Epidermal melanocyte (primary cell): Measurements from ENCODE around the gene PAQR7.

ENCODE experiments used
- DNase-seq: peaks from one replicate; pipeline ENCODE4 v3.0.0; 2011; ENCODE audit warnings: low spot score; ENCODE audit not compliant: insufficient read length

Gene PAQR7

DNA sequence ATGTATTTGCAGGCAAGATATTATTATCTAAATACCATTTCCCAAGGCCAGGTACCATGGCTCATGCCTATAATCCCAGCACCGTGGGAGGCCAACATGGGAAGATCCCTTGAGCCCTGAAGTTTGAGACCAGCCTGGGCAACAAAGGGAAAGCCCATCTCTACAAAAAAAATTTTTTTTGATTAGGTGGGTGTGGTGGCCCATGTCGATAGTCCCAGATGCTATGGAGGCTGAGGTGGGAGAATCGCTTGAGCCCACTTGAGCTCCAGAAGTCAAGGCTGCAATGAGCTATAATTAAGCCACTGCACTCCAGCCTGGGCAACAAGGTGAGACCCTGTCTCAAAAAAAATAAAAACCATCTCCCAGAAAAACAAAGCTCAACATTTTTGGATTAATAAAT is 28.5 kb upstream of the PAQR7 start:
- no peak for DNase-seq

DNA sequence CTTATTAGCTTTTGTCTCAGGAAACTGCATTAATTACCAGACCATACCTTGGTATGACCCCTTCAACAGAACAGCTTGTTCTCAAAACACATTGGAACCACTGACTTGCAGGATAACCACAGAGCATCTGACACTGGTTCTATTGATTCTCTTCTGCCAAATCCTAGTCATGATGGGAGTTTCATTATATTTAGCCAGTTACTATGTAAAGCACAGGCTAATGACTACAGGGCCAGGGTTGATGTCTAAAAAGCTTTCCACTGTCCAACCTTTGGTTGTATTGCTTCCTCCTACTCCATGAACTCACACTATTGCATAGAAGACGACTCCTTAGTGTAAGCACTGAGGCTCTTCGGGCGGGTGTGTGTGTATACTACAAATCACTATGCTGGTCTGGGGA is 27.0 kb upstream of the PAQR7 start:
- no peak for DNase-seq

DNA sequence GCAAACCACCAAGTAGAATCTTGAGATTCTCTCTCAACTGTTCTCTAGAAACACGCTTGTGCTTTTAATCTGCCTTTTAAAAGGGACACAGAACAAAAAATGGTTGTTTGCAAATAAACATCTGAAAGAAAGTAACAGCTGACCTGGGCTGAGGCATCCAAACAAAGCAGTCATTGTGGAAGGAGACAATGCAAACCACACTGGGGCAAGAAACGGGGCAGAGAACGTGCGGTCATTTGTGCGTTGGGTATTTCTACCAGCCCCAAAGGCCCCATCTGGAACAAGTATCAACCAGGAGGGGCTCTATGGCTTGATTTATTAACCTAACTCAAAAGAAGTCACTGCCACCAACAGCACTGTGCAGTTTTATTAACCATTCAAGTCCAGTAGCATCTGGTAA is 24.7 kb upstream of the PAQR7 start:
- no peak for DNase-seq

DNA sequence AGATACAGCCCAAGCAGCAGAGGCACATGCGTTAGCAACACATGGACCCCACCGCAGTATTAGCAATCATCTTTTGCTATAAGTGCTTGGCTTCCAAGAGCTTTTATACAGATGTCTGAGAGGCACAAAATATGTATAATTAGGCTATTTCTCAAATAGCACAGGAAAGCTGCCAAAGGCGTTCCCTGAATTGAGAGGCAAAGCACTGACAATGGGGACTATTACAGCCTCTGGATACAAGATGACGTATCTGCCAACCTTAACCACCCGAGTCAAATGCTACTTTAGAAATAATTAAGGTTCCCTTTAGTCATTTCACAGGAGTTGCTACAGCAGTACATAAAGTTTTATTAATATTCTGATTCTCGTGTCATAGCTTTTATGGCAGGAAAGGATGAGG is 24.3 kb upstream of the PAQR7 start:
- no peak for DNase-seq

DNA sequence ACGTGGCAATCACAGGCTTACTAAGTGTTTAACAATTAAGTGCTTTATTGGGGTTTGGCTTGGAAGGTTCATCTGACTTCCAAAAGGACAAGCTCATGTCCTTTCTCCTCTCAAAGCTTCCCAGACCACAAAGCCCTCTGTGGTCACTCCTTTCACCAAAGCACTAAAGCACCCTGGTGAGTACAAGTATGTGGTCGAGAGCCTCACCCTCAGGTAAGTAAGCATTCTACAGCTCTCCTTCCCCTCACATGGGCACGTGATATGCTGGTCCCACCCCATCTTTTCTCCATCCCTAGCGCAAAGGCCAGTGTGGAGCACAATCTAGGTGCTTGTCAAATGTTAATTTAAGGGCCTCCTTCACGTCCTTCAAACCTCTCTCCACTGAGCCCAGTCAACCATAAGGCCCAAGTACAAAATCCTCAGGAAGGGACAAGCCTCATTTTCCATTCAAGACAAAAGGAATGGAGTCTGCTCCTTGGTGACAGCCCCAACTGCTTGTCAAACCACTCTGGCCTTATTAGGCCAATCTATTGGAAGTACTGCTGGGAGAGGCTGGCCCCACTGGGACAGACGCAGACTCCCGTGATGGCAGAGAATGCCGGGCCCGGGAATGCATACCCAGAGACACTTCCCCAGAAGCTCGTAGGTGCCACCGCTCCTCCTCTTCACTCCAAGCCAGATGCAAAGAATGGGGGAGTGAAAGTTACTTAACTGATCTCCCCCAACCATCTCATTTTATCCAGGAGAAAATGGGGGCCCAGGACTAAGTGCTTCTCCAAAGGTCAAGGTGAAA is 22.9 kb upstream of the PAQR7 start:
- DNase-seq: no peak

DNA sequence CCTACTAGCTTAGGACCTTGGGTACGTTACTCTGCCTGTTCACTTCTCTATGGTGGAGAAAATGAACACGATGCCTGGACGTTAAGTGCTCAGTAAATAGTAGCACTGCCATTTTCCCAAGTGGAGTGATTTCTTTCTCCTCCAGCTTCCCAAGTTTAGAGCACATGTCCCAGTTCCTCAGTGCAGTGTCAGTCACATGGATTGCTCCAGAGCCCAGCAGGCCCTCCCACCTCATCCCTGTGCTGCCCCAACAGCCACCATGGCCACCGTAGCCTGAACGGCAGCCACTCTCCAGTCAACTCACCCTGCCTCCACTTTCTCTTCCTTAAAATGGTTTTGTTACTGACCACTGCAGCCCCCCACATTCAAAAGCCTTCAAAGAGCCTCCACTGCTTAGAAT is 22.2 kb upstream of the PAQR7 start:
- DNase-seq: no peak

DNA sequence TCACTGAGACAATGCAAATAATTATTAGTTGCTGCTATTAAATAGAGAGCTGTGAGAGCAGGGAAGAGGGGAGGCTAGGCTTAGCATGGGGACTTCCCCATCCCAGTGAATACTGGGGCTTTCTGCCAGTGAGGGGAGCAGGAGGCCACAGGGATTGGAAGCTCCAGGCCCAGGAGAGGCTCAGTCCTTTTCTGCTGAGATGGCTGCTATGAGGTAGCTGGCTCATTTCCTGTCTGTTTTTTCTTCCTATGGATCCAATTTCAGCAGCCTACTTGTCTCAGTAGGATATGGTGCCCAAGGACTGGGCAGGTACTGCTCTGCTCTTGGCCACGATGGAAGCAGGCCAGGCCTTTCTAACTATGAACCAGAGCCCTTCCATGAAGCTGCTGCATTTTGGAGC is 20.8 kb upstream of the PAQR7 start:
- no peak for DNase-seq

DNA sequence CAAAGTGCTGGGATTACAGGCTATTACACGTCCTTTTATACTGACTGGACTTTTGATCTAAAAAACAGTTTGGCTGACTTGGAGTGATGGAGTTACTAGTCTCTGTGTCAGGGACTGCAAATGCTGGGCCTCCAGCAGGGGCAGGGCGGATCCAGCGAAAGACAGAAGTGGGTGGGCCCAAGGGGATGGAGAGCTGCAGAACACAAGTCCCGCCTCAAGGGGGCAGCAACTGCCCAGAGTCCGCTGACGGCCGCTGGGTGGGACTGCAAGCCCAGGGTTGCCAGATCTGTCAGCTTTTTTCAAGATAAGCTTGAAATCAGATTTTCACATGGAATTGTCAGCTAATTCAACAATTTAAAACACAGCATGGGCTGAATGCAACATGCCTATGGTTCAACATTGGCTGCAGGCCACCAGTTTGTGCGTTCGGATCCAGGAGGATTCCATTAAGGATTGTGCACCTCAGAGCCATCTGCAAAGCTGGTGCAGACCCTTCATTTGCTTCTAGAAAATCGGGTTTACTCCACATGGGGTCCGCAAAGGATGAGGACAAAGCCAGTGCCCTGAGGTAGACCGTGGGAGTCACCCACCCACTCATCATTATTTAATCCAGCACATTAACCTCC is 20.0 kb upstream of the PAQR7 start:
- DNase-seq: peak; percentile 93

DNA sequence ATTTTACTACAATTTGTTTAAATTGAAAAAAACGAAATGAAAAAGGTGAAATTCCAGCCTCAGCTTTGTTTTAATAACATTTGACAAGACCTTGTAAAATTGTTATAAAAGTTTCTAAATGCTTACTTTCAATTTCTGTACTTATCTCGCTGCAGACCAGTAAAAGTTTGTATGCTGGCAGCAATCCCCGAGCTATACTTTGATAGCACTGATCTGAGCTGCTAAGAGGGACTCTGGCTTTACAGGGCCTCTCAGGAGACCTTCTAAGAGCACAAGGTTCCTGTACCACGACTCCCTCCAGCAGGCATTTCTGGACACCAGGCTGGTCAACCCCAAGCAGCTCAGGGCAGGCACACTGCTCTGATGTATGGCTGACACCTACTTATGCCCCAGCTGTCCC is 17.6 kb upstream of the PAQR7 start:
- no peak for DNase-seq

DNA sequence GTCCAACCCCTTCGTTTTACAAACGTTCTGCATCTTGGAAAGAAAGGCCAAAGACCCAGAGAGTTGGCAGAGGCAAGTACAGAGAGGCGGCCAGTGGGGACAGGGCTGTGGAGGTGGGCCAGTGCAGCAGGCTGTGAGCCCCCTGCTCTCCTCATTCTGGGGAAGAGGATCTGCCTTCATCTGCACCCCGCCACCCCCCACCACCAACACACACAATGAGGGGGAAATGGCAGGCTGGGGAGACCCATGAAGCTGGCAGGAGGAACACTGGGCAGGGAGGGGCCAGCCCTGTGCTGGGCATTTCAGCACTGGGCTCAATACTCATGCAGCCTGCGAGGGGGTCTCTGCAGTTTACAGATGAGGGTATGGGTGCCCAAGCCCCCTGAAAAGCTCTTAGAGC is 16.1 kb upstream of the PAQR7 start:
- DNase-seq: no peak

DNA sequence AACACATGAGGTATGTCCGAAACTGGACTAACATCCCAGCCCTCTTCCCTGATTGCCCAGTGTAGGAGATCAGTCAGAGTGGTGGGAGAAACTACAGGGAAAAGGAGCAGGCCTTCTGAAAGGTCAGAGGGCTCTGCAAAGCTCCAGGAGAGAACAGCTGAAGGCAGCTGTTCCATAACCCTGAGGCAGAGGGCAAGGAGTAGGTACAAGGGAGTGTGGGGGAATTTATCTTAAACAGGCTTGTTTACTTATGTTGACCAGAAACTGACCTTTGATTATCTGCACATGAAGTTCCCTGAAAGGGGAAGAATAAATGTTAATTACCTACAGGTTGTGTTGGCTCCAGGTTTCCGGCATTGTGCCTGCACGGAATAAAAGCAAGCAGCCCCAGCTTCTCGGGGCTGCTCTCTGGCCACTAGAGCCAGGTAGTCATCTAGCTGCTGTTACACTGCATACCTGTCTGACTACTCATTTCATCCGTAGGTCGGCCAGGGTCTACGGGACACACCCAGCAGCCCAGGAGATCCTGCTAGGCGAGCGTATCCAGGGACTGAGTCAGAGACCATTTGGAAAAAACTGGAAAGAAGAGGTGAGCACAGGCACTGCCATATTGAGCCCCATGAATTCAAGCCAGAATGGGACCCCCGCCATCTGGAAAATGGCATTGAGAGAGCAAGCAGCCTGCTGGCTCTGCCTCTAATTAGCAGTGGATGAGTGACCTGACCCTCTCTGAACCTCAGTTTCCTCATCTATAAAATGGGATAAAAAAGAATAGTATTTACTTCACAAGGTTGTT is 14.9 kb upstream of the PAQR7 start:
- no peak for DNase-seq

DNA sequence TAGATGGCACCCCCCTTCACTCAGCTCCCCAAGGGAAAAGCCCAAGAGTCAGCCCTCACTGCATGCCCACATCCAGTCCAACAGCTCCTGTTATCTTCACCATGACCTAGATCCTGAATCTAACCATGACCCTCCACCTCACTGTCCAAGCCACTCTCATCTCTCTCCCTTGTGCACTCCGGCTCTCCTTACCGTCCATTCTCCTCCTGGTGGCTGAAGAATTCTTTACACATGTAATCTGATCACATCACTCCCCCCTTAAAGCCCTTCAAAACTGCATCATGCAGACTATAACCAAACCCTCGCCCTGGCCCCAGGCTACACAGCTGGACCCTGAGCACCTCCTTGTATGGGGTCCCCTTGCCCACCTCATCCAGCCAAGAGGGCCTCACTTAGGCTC is 14.0 kb upstream of the PAQR7 start:
- no peak for DNase-seq

DNA sequence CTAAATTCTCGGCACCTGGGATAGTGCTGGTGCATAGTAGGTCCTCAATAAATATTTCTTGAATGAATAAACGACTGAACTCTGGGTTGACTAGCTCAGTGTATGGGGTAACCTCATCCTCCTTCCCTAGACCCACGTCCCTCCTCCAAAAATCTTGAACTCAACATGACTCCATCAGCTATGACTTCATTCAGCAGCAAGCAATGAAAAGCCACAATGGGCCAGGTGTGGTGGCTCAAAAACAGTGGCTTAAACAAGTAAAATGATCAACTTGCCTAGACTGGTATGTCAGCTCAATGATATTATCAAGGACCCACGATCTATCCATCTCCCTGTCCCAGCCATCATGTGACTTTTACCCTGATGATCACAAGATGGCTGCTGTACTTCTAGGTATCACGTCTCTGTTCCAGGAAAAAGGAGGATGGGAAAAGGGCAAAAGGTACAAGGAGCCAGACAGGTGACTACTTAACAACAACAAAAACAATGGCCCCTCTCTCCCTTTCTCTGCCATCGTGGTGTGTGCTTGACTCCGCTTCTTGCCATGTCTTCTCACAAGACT is 13.0 kb upstream of the PAQR7 start:
- DNase-seq: no peak

DNA sequence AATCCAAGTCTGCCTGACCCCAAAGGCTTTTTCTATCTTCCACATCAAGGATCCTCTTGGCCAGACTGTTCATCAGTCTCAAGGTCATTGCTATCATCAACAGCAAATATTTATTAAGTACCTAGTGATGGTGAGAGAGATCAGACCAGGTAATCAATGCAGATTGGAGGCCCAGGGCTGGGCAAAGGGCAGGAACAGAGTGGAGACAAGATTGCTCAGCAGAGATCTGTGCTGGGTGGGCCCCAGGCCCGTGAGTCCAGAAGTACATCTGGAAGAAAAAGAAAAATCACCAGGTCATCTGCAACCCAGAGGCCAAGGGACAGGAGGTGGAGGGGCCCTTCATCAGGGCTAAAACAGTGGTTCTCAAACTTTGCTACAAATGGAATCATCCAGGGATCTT is 10.1 kb upstream of the PAQR7 start:
- DNase-seq: no peak

DNA sequence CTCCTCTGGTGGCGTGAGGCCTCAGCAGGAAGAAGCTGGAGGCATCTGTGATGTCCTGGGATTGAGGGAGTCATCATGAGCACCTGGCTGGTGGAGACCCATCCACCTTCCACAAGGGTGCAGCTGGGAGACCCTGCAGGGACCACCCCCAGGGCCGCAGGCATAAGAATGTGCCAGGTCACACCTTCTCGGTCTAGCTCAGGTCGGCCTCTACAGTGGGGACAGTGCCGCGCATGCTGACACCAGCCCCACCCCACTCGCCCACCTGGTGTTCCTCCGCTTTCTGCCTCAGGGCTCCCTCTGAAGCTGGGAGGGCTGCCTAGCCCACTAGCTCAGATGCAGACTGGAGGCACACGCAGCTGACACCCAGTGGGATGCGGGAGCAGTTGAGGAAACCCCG is 5.8 kb upstream of the PAQR7 start:
- DNase-seq: no peak

DNA sequence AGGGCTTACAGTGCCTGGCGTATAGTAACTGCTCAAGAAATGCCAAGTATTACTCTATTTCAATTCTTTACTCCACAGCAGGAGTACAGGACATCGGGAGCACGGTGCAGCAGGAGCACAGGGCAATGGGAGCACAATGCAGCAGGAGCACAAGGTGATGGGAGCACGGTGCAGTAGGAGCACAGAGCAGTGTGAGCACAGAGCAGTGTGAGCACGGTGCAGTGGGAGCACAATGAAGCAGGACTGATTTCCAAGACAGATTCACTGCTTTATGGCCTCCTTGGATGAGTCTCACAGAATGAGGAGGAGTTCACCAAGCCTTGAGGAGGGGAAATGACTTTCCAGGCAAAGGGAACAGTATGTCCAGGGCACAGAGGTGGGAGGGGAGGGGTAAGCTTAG is 5.0 kb upstream of the PAQR7 start:
- no peak for DNase-seq

DNA sequence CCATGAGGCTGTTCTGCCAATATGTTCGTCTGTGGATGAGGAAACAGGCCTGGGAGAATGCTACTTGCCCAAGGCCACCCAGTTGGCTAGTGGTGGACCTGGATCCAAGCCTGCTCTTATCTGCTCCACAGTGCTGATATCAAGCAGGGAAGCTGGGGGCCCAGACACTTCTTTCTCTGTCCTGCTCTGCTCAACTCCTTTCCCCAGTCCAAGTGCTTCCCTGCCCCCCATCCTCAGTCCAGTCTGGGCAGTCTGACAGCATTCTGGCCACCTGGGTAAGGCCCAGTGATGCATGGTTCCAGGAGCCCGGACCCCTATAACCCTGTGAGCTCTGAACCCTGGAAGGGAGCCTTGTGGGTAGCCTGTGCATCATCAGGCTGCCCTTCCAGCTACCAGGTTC is 4.2 kb upstream of the PAQR7 start:
- no peak for DNase-seq

DNA sequence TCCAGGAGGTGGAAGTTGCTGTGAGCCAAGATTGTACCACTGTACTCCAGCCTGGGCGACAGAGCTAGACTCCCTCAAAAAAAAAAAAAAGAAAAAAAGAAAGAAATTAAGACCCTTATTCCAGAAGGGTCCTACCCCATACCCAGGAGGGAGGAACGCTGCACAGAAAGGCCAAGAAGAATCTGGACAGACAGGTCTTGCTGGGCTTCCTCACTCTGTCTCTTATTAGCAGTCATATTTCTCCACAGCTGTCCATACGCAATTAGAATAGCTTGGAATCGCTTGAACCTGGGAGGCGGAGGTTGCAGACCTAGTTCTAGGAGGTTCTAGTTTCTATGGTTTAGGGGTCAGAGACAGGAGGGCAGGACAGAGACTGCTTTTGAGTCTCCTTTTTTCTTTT is 3.2 kb upstream of the PAQR7 start:
- no peak for DNase-seq

DNA sequence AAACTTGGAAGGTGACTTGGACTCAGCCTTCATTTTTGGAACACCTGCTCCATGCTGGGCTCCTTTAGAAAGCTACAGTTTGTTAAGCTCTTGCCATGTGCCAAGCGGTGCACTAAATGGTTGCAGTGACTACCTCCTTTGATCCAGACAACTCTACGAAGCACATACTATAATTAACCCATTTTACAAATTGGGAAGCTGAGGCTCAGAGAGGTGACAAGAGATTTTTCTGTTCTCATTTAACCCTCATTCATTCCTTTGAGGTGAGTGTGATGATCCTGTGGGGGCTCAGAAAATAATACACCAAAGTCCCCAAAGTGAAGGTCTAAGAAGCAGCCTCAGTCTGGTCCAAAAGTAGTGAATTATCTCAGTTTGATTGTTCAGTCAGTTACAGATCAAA is 1.6 kb upstream of the PAQR7 start:
- no peak for DNase-seq

DNA sequence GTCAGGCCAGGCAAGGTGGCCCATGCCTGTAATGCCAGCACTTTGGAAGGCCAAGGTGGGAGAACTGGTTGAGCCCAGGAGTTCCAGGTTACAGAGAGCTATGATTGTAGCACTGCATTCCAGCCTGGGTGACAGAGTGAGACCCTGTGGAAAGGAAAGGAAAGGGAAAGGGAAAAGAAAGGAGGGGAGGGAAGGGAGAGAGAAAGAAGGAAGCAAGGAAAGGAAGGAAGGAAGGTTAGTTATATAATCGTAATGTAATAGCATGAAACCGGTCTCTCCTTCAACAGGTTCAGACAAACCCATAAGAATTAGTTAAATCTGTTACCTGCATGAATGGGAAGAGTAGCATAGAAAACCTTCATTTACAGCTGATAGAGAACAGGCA is 1.2 kb upstream of the PAQR7 start:
- DNase-seq: no peak

DNA sequence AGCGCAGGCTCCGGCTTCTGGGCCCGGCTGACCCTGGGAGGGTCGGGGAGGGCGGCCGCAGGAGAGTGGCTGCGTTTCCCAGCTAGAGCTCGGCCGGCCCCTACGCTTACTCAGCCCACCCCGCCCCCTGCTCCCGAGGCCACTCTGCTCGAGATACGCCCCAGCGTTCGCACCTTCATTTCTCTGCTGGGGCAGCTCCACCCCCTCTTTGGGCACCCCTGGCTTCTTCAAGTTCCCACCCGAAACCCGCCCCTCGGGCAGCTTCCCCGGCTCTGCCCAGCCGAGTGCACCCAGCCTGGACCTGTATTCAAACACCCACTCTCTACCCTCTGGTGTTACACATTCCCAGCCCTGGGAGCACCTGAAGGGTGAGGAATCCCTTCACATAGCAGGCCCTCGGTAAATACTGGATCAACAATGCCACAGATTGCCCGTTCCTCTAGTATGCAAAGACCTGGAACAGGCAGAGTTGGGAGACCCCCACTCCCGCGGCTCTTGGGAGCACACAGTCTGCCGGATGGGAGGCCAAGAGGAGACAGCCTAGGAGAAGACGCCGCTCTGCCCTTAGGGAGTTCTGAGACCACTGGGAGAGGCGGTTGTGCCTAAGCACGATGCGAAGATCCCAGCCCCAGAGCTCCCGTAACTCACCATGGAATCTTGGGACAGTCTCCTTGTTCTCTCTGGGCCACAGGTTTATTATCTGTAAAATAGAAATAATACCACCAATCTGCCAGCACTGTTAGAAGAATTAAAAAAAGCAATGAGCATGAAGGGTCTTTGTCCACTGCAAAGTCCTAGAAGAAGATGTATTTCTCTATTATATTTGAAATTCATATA is 566 bp upstream of the PAQR7 start:
- no peak for DNase-seq
